8988T (cell line): Measurements from ENCODE around the gene CRIM1.
A peak's percentile ranks its signal among the peaks of the same experiment; 100 is the strongest.
"Not testable (repeated sequence)": the region's sequence is repeated elsewhere in the genome, so short reads cannot be mapped to it uniquely, and the experiment has no call there.

Source experiments
- DNase-seq: peaks from one replicate; pipeline ENCODE4 v3.0.0; 2011

The CRIM1 gene, protein sequence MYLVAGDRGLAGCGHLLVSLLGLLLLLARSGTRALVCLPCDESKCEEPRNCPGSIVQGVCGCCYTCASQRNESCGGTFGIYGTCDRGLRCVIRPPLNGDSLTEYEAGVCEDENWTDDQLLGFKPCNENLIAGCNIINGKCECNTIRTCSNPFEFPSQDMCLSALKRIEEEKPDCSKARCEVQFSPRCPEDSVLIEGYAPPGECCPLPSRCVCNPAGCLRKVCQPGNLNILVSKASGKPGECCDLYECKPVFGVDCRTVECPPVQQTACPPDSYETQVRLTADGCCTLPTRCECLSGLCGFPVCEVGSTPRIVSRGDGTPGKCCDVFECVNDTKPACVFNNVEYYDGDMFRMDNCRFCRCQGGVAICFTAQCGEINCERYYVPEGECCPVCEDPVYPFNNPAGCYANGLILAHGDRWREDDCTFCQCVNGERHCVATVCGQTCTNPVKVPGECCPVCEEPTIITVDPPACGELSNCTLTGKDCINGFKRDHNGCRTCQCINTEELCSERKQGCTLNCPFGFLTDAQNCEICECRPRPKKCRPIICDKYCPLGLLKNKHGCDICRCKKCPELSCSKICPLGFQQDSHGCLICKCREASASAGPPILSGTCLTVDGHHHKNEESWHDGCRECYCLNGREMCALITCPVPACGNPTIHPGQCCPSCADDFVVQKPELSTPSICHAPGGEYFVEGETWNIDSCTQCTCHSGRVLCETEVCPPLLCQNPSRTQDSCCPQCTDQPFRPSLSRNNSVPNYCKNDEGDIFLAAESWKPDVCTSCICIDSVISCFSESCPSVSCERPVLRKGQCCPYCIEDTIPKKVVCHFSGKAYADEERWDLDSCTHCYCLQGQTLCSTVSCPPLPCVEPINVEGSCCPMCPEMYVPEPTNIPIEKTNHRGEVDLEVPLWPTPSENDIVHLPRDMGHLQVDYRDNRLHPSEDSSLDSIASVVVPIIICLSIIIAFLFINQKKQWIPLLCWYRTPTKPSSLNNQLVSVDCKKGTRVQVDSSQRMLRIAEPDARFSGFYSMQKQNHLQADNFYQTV

DNA sequence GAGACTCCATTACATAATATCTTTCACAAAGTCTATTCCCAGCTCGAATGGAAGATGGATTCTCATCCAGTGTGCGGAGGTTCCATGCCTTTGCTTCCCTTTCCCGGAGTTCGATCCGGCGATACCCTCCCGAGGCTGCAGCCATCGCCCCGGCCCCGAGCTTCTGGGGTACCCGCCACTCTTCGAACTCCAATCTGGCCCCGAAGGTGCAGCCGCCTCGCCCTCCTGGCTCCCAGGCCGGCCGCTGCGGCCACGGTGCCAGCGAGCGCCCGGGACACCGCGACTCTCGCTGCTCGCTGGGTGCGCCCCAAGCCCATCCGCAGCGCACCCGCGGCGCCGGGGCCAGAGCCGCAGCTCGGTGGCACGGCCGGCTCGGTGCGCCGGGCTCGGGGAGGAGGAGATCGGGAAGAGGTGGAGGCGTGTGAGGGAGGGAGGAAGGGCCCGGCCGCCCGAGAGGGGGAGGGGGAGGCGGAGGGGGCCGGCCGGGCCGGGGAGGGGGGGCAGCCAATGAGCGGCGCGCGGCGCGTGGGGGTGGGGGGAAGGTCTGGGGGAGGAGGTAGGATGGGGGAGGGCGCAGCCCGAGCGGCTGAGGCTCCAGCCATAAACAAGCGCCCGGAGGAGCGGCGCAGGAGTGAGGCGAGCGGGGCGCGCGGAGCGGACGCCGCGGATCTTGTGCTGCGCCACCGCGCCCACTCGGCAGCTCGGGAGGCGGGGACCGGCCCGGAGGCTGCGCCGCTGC, at the start of gene CRIM1:
Gene CRIM1 (plus strand): TSS at position 628 of the 739 bp plus-strand sequence. CDS start 515 bp downstream, outside the sequence.
- DNase-seq: peak; percentile 67

DNA sequence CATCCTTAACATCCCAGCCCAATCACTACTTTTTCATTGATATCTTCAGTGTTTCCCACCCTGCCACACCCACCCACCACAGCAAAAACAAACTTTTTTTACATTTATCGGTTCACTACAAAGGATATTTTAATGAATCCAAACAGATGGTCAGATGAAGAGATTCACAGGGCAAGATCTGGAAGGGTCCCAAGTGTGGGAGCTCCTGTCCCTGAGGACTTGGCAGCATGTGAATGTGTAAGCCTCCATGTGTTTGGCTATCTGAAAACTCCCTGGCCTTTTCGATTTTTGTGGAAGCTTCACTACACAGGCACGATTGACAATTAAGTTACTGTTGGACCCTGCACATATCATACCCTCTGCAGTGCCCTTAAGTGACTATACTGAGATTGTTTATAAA, 48.1 kb upstream of the CRIM1 start:
- no peak for DNase-seq

DNA sequence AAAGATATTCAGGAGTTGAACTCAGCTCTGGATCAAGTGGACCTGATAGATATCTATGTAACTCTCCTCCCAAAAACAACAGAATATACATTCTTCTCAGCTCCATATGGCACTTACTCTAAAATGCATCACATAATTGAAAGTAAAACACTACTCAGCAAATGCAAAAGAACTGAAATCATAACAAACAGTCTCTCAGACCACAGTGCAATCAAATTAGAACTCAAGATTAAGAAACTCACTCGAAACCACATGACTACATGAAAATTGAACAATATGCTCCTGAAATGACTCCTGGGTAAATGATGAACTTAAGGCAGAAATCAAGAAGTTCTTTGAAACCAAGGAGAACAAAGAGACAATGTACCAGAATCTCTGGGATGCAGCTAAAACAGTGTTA, 45.1 kb upstream of the CRIM1 start:
- not testable (repeated sequence) for DNase-seq

DNA sequence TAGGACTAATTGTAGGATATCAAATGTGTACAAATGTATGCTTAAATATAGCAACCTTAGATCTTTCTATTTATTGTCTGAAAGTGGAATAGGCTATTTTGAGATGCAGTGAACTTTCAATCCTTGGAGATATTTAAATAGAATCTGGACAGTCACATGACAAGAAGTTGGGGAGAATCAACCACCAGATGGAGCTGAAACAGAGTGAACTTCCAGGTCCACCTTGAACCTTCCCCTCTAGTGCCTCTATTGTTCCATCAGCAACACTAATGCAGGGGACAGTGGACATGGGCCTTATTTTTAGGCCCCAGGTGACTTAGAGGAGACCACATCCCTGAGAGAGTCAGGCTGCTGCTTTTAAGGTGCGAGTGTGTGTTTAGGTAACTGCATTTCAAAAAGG, 37.0 kb upstream of the CRIM1 start:
- DNase-seq: no peak

DNA sequence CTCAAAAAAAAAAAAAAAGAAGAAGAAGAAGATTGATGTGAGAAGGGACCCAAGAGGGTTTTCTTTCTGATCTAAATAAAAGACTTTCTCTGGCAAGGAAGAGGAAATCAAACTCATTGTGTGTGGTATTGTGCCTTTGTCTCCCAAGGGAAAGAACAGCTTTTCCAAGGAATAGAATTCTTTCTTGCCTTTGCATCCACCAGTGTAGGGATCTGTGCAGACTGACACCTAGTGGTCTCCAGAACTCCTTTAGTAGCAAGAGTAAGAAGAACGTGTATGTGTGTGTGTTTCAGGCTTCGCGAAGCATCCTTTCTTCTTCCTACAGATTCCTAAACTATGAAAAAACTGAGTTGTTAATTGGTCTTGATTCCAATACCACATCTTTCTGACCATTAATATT, 33.5 kb upstream of the CRIM1 start:
- DNase-seq: no peak

DNA sequence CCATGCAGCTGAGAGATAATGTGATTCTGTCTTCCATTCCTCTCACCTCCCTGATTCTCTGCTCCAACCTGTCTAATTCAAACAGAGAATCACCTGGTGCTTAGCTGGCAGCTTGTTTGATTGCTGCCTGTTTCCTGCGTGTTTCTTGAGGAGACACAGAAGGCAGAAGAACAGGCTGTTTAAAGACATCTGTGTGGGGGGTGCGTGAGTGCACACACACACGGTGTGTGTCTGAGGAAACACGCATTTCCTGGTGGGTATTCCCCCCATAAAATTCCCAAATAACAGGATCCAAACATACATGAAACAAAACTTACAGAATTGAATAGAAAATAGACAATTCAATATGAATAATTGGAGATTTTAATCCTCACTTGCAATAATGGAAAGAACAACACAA, 29.3 kb upstream of the CRIM1 start:
- no peak for DNase-seq

DNA sequence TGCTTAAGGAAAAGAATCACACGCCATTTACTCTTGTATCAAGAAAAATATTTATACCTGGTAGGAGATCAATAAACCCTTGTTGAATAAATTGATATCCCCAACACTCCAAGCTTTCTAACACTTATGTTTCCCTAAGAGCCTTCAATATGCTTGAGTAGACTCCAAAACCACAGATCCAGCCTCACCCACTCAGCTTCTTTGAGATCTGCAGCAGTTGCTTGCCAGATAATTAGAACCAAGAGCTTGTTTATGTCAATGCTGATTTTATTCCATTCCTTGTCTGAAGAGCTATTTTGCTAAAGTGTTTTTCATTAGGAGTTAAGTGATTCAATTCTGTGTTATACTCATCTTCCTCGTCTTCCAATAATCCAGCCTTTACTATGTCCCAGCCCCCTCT, 26.3 kb upstream of the CRIM1 start:
- no peak for DNase-seq

DNA sequence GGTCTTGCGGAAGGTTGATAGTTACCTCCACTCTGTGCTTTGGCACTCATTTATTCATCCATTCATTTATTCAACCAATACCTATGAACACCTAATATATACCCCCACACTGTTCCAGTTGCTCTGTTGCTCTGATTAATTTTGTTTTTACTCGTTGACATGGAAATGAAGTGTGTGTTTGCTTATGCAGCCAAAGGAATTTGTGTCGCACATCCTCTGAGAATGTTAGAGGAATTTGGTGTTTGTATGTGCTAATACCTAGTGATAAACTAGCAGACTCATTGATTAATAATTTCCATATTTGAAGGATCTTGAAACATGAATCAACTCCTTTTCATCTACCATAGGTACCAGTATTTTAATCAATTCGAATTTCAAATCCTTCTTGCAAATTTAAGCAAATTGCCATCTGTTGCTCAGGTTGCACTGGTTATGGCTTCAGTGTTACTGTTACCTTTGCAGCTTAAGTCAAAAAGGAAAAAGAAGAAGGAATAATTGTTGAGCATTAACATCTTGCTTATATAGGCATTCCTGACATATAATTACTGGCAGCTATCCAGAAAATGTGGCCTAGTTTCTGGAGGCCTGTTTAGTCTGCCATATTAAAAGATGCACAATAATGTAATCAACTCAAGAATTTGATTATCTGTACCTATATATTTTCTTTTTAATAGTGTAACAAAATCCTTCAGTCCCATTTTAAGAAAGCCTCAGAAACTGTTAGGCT, 25.7 kb upstream of the CRIM1 start:
- DNase-seq: no peak

DNA sequence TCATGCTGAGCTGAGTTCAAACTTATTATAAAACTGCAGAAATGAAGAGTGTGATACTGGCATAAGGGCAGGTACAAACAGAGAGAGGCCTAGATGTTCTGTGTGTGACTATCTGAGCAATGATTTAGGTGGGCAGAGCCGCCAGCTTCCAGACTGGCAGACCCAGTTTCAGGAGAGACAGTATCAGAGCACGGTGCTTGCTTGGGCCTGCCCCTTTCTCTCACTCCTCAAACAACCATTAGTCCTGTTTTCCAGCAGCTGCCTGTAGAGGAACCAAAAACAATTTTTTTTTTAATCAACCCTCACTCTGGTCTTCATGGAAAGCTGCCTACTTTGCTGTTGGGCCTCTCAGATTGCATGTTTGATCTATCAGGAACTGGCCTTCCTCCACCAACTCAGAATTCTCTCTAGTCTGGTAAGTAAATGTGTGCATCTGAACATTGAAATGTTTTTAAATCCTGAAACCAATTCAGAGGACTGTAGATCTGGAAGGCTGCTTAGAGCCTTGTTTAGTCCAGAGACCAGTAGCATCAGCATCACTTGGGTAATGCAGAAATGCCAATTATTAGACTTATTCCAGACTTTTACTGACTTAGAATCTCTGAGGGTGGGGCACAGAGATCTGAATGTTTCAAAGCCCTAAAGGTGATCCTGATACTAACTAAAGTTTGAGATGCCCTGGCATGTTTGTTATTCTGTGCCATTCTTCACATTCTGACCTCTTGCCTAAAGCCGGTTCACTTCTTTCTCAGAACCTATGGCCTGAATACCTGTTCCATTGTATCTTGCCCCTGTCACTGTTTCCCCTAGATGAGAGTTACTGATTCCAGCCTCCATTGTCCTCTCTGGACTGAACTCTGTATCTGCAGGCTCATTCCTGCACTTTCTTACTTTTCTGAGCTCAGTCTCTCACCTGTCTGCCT, 24.8 kb upstream of the CRIM1 start:
- DNase-seq: no peak

DNA sequence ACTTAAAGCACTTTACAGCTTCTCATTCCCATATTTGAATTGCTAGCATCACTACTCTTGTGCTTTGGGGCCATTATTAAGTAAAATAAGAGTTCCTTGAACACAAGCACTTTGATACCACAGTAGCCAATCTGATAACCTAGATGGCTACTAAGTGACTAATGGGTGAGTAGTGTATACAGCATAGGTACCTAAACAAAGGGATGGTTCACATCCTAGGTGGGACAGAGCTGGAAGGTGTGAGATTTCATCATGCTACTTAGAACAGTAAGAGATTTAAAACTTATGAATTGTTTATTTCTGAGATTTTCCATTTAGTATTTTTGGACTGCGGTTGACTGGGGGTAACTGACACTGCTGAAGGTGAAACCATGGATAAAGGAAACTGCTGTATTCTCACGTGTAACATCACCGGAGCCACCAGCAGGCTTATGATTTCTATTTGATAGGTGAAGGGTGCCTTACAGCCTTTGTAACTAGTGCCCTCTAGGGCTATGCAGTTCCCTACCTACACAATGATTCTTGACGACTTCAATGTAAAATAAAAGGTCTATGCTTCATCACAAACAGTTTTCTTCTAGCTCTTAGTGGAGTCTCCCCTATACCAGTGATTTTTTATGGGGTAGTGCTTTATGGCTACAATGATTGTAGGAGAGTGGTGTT, 22.1 kb upstream of the CRIM1 start:
- no peak for DNase-seq

DNA sequence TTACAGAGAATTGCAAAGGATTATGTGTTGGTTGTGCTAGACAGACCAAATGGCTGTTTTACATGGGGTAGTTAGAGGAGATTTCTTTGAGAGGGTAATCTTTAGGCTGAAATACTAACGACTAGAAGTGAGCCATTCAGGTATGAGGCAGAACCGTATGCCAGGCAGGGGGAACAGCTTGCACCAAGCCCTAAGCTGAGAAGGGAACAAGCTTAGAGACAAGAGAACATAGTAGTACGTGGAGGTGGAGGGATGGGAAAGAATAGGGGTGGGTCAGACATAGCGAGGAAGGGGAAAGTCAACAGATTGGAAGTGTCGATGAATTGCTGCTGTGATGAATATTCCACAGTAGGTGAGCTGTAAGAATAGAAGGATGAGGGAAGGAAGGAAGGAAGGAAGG, 20.0 kb upstream of the CRIM1 start:
- no peak for DNase-seq

DNA sequence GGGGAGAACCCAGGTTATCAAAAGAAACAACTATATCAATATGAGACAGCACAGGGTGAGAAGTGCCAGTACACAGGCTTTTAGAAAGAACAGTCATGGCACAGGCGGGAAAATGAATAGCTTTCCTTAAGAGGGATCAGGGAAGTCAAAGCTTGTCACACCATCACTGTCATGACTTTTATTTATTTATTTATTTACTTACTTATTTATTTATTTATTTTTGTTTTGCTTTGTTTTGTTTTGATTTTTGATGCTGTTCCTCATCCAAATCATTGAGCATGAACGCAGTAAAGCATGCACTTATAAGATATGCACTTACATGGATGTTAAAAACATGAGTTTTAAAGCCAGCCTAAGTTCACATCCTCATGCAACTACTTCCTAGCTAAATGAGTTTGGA, 19.3 kb upstream of the CRIM1 start:
- no peak for DNase-seq

DNA sequence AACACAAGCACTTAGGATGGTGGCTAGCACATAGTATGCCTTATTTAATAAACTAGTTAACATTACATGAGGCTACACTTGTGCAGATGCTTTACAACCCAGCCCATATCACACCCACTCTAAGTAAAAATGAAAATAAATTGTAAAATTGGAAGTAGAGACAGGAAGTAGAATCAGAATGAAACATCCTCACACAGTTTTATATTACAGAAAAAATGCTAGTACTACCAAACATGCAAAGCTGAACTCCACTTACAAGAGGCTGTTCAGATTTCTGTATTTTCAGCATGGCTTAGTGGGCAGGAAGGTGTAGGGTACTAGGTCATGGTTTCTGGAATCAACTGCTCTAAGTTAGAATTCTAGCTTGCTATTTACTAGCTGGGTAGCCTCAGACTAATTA, 18.2 kb upstream of the CRIM1 start:
- no peak for DNase-seq

DNA sequence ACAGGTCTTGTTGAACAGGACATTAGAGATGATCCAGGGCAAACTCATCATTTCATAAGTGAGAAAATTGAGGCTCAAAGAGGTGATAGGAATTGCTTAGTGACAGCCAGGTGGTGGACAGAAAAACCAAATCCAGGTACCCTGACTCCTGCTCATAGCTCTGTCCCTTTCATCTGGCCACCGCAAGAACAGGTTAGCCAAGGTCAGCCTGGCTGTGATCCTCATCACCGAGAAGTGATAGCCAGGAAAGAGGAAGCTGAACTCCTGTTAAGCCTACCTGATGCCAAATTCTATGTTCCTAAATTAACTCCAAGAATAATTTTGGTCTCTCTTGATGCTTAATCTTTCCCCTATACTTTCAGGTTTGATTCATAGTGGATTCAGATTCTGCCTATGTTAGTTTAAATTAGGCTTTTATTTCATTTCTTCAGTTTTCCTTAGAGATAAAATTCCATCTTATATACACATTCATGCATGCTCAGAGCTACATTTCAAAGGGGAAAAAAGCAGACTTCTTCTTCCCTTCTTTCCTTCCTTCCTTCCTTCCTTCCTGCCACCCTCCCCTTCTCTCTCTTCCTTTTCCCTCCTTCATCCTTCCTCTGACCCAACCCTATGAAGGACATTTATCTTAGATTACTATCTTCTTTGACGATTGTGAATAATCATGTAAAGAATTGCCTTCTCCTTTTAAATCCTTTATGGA, 17.3 kb upstream of the CRIM1 start:
- DNase-seq: no peak

DNA sequence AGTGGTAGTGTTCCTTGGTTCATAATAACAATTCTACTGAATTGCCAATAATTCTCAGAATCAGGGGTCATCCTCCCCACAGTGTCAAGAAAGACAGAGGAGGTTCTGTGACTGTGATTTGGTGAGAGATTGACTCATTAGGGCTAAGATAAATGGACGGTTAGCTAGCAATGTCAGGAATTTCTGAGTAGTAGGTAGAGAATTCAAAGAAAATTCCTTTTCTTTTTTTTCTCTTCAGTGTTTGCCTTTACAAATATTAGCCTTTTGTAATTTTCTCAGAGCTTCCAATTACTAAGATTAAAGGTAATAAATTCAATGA, 16.8 kb upstream of the CRIM1 start:
- no peak for DNase-seq

DNA sequence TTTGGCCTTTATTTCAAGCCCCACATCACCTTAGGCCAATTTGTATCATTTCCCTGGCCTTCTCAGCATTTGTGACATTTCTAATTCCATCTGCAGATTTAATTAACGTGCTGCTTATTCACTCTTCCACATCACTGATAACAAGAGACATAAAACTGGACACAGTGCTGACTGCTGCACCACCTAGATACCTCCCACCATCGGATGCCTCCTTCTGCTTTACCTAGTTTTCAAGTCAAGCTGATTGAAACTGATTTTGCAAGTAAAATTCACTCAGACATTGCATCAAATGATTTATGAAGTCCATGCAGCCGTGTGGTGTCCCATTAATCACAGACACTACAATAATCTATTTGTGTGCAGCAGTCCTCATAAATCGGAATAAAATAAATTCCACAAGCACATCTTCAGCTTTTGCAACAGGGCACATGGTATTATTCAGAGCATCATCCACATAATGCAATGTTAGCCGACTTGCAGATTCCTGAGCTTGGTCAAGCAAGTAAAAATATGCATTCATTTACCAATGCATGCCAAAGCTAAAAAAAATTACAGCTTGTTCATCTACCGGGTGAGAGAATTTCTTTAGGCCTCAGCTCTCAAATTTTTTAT, 15.9 kb upstream of the CRIM1 start:
- no peak for DNase-seq

DNA sequence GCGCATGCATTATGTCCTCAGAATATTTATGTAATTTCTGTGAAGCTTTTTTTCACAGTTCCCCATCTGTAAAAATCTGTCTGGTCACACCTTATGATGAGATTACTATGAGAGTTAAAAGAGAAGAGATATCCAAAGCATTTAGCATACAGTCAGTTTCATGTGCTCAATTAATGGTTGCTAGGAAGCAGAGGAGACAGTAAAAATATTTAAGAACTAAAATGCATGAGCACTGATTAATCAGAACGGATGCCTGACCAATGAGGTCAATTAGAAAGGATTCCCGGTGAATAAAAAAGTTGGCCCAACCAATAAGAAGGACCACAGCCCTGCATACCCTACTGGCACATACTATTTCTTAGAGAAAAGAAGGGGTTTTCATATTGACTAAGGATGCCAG, 12.0 kb upstream of the CRIM1 start:
- no peak for DNase-seq

DNA sequence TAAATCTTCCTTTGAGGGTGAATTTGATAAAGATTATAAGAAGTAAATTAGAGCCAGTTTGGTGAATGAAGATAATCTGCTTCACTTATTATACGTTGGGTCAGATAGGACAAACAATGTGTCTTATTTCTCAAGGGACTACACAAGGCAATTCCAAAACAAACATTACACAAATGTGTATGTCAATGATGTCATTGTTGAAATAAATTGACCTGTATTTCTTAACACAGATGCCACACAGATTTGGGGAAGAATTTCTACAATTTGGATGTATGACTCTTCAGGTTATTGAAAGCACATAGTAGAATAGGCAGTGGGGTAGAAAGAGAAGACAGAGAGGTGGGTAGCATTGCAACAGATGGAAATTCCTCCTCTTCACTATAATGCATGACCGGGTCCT, 6.9 kb upstream of the CRIM1 start:
- DNase-seq: no peak

DNA sequence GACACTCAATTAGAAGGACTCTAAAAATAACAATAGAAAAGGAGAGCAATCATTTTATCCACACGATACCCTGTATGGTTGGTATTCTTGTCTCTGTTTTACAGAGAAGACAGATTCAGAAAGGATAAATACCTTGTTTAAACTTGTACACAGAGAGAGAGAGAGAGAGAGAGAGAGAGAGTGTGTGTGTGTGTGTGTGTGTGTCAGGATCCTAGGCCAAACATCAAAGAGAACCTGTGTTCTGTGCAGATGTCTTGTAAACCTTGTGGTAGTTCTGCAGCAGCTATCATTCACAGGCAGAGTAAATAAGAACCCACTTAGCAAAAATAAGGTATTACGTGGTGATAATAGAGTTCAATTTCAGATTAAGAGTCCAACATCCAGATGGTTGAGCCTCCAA, 4.3 kb upstream of the CRIM1 start:
- no peak for DNase-seq
